SKM-1 (cell line): ENCODE results near the gene ROR1.

Source experiments
- DNase-seq: peaks from one replicate; lab custom pipeline; 2025; ENCODE audit not compliant: unreplicated experiment; lab: John Stamatoyannopoulos, UW

ROR1 gene

GRCh38 chr1:64046891-64047290, 273.1 kb downstream of the ROR1 start:
- DNase-seq, result no peak

DNA sequence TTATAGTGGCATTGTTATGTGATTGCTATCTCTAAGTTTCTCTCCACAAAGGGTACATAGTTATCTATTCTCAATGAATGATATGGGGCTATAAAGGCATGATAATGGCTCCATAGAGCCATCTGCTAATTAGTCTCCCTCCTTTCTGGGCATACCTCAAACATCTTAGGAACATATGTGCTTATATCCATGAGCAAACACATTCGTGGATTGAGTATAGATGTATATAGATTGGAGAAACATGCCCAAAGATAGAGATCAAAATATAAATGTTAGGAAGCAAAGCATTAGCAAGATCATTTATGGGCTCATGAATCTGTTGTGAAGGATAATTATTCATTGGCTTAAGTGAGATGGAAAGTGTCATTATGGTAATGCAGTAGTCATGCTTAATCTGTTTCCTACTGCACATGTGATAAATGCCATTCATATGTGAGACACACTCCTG, 273.8 kb downstream of the ROR1 start:
- DNase-seq, result no peak

DNA sequence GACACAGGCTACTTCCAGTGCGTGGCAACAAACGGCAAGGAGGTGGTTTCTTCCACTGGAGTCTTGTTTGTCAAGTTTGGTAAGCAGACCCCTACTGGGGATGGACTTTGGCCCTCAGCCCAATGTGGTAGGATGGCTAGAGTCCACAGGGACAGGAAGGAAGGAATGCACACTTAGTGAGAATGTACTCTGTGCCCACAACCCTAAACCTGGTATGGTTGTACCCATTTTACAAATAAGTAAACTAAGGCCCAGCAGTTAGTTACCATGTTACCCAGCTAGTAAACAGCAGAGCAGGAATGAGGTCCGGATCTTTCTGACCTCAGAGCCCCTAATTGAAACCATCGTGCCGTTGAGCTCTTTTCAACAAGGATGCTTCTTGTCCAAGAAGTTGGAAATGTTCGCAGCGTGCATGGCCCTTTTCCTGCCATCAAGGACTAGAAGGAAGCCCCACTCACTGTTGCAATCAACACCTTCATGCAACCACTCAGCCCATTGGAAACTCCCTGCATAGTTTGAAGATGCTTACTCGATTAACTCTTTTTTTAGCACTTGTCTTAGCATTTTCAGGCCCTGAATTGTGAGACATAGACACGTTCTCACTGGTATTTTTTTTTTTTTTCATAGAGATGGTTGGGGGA, 276.2 kb downstream of the ROR1 start:
- DNase-seq, result no peak

GRCh38 chr1:64050601-64051000, 276.8 kb downstream of the ROR1 start:
- no peak for DNase-seq

DNA sequence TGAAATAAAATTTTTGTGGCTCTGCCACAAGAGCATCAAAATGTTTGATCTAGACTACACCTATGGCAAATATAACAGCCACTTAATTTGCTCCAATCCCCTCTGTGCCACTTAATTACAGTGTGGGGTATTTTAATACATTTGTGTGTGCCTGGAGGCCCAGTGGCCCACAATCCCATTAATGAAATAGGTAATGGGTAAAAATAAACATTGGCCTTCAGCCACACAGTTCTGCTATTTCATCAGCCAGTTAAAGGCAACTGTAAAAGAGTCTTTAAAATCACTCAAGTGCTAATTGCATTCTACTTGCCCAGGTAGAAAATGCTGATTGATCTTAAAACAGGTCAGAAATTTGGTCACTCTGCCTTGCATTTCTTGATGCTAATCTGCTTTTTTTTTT, 278.0 kb downstream of the ROR1 start:
- no peak for DNase-seq

GRCh38 chr1:64052777-64053176, 279.0 kb downstream of the ROR1 start:
- DNase-seq, result no peak

GRCh38 chr1:64055310-64055709, 281.5 kb downstream of the ROR1 start:
- no peak for DNase-seq

GRCh38 chr1:64059556-64059955, 285.7 kb downstream of the ROR1 start:
- DNase-seq, result no peak

- no peak for DNase-seq
Measured at GRCh38 chr1:64060611-64061302, 286.9 kb downstream of the ROR1 start.

- DNase-seq, result no peak
Measured at GRCh38 chr1:64061430-64062104, 287.8 kb downstream of the ROR1 start.

- DNase-seq, result no peak
Measured at GRCh38 chr1:64062529-64062928, 288.7 kb downstream of the ROR1 start.

DNA sequence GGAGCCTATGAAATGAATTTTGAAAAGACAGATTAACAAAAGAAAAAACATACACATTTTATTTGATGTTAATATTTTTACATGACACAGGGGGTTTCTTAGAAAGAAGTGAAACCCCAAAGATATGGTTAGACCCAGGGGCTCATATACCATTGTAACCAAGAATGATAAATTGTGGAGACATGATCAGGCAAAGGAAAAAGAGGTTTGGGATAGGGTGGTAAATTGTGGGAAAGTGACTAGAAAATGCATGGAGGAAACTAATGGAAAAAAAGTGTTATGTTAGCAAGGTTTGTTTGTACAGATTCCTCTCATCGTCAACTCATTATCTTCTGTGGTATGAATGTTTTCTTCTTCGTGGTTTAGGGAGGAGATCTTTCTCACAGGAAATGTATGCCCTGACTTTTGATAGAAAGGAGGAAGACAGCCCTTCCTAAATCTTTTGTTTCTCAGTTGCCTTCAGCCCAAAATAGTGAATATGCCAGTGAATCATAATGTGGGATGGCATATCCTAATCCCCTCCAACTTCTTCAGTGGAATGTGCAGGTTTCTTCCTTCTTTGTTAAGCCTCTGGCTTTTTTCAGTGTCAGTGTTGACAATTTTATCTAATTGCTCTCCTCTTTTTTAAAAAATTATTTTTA, 289.2 kb downstream of the ROR1 start:
- no peak for DNase-seq

DNA sequence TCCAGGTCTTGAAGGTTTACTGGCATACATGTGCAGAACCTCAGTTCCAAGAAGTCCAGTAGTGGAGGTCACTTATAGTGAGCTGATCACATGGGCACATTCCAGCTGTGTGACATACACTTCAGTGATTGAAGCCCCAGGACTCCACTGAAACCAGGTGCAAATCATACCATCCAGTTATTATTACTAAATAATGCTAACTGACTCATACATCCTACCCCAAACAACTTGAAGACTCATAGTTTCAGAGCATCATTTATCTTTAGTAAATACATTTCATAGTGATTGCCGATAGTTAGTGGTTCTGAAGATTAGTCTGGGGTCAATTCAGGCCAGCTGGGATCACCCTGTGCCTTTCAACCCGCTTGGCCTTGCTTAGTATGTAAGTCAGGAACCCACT, 291.8 kb downstream of the ROR1 start:
- no peak for DNase-seq

GRCh38 chr1:64072089-64072793, 298.4 kb downstream of the ROR1 start:
- no peak for DNase-seq

GRCh38 chr1:64073705-64074104, 299.9 kb downstream of the ROR1 start:
- no peak for DNase-seq

- no peak for DNase-seq
Measured at GRCh38 chr1:64074767-64075166, 300.9 kb downstream of the ROR1 start.

GRCh38 chr1:64077281-64077940, 303.6 kb downstream of the ROR1 start:
- DNase-seq, result no peak

DNA sequence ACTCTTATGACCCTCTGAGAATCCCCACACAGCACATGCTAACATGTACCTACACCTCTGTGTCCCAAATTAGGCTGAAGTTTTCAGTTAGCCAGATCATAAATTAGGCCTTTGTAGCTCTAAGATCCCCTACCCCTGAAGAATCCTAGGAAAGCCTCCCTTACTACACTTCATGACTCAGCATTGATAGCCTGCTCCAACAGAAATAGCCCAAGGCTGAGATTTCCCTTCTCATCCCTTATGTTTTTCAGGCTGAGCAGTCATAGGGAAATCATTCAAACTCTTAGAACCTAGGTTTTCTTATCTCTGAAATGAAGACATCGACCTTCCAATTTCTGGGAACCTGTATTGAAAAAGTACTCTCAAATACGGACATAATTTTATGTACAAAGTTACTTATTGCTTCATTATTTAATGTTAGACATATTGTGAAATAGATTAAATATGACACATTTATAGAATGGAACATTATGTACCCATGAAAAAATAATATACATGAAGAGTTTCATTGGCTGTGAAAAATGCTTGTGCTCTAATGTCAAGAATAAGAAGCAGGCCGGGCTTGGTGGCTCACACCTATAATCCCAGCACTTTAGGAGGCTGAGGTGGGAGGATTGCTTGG, 307.2 kb downstream of the ROR1 start:
- no peak for DNase-seq

- no peak for DNase-seq
Measured at GRCh38 chr1:64082459-64082858, 308.6 kb downstream of the ROR1 start.

DNA sequence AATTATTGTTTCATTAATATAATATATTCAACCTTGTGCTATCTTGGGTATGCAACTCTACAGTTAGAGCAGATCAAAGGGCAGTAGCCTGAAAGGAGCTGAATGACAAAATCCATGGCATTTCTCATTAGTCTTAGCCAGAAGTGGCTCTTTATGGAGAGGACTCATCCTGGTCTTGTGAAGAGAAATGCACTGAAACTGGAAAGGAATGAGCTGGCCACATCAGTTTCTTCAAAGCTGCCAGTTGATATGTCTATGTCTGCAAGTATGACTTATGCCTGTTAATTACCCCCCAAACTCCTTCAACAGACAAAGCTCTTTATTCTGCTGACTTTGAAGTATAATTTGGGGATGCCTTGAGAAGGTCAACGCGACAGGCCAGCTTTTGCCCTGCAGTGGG, 310.6 kb downstream of the ROR1 start:
- DNase-seq, result no peak
